Measurements from ENCODE around the gene MAGI2. TPM values are rescaled to one million over a fixed set of nuclear protein-coding genes. Genes with fewer than 3 reads are reported as not detected.
A peak's percentile ranks its signal among the peaks of the same experiment; 100 is the strongest.

Gene MAGI2
- total RNA-seq, 2 donors from 2014 or later = 18.3 to 31.8 TPM

DNA sequence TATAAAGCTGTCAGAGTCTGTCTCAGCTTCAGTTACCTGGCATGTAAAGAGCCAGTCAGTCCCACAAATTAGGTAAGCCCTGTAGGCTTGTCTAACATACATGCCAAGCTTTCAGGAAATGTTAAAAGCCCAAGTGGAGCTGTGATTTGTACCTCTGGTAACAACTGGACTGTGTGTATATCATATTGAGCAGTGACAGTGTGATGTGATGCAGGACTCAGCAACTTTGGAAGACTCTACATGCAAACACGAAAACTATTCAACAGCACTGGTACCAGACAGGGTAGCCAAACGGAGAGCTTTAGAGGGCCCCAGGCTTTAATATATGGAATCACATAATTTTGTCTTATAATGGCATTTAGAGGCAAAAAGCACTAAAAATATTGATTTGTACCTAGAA is 1066.9 kb downstream of the MAGI2 start:
- Histone ChIP-seq H3K4me1 (ENCODE audit: control insufficient read depth in 1 of 2, low read depth in 2 of 2) (peaks cover 0 to 4% of the 10 kb centered on the region in 2 donors), H3K9me3 (no peaks in the 10 kb centered on the region), H3K27me3 (replicated peaks; ENCODE audit: insufficient read depth) (no peaks in the 10 kb centered on the region), H3K4me3 (no peak overlapping the region), H3K27ac (no peak overlapping the region), H3K36me3 (no peaks in the 10 kb centered on the region)
- DNase-seq (ENCODE audit: low spot score) (no peak), ATAC-seq (ENCODE audit: insufficient number of reproducible peaks, low FRiP score, low read depth) (no peak)
- TF ChIP-seq, protein P1, sequence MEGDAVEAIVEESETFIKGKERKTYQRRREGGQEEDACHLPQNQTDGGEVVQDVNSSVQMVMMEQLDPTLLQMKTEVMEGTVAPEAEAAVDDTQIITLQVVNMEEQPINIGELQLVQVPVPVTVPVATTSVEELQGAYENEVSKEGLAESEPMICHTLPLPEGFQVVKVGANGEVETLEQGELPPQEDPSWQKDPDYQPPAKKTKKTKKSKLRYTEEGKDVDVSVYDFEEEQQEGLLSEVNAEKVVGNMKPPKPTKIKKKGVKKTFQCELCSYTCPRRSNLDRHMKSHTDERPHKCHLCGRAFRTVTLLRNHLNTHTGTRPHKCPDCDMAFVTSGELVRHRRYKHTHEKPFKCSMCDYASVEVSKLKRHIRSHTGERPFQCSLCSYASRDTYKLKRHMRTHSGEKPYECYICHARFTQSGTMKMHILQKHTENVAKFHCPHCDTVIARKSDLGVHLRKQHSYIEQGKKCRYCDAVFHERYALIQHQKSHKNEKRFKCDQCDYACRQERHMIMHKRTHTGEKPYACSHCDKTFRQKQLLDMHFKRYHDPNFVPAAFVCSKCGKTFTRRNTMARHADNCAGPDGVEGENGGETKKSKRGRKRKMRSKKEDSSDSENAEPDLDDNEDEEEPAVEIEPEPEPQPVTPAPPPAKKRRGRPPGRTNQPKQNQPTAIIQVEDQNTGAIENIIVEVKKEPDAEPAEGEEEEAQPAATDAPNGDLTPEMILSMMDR (IDR thresholded peaks at IDR 0.05) = no peak

GRCh38 chr7:78383096-78383880 is 1070.2 kb downstream of the MAGI2 start:
- Histone ChIP-seq H3K4me3 (no peak overlapping the region), H3K9me3 (no peaks in the 10 kb centered on the region), H3K4me1 (ENCODE audit: control insufficient read depth in 1 of 2, low read depth in 2 of 2) (peaks cover 3 to 14% of the 10 kb centered on the region in 2 donors), H3K36me3 (no peaks in the 10 kb centered on the region), H3K27ac (no peak overlapping the region), H3K27me3 (replicated peaks; ENCODE audit: insufficient read depth) (no peaks in the 10 kb centered on the region)
- TF ChIP-seq, protein P1 (IDR thresholded peaks at IDR 0.05) = no peak
- no peak for DNase-seq (ENCODE audit: low spot score)
- ATAC-seq (ENCODE audit: insufficient number of reproducible peaks, low FRiP score, low read depth) = no peak

- H3K4me3 ChIP-seq = no peak overlapping the region
- ATAC-seq (ENCODE audit: insufficient number of reproducible peaks, low FRiP score, low read depth) = no peak
Measured at GRCh38 chr7:78379148-78379547, 1074.3 kb downstream of the MAGI2 start.

DNA sequence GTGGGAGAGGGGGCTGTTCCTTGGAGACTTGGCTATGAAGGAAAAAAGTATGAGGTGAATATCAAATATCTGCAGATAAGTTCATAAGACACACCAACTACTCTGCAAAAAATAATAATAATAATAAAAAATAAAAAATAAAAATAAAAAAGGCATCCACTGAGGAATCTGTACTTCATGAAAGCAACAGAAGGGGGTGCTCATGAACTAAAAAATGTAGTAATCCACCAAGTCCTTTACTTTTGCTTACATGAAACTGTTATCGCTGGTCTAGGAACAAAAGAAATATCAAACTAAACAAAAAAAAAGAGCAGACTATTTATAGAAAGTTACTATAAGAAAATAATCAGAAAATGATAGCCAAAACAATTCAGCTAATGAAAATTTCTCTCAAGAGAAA is 1075.9 kb downstream of the MAGI2 start:
- no peak overlapping the region for H3K27ac ChIP-seq
- TF ChIP-seq, protein P1 (IDR thresholded peaks at IDR 0.05) = no peak
- no peaks in the 10 kb centered on the region for H3K36me3 ChIP-seq
- DNase-seq (ENCODE audit: low spot score) (no peak), ATAC-seq (ENCODE audit: insufficient number of reproducible peaks, low FRiP score, low read depth) (no peak)
- H3K4me1 ChIP-seq (ENCODE audit: control insufficient read depth in 1 of 2, low read depth in 2 of 2) = peaks cover 3 to 10% of the 10 kb centered on the region in 2 donors
- H3K27me3 ChIP-seq (replicated peaks; ENCODE audit: insufficient read depth) = no peaks in the 10 kb centered on the region
- no peak overlapping the region for H3K4me3 ChIP-seq
- H3K9me3 ChIP-seq = no peaks in the 10 kb centered on the region

More at GRCh38 chr7:78379148-78379547, 1074.3 kb downstream of the MAGI2 start:
- no peak for DNase-seq (ENCODE audit: low spot score)
- Histone ChIP-seq H3K36me3 (no peaks in the 10 kb centered on the region), H3K9me3 (no peaks in the 10 kb centered on the region), H3K27me3 (replicated peaks; ENCODE audit: insufficient read depth) (no peaks in the 10 kb centered on the region), H3K27ac (peak overlapping the region in 1 of 2 donors; percentile 3), H3K4me1 (ENCODE audit: control insufficient read depth in 1 of 2, low read depth in 2 of 2) (peaks cover 3 to 14% of the 10 kb centered on the region in 2 donors)
- TF ChIP-seq, protein P1 (IDR thresholded peaks at IDR 0.05) = no peak

- TF ChIP-seq, protein P1 (IDR thresholded peaks at IDR 0.05) = no peak
- Histone ChIP-seq H3K27ac (no peak overlapping the region), H3K27me3 (replicated peaks; ENCODE audit: insufficient read depth) (no peaks in the 10 kb centered on the region), H3K9me3 (no peaks in the 10 kb centered on the region), H3K36me3 (no peaks in the 10 kb centered on the region), H3K4me1 (ENCODE audit: control insufficient read depth in 1 of 2, low read depth in 2 of 2) (no peaks in the 10 kb centered on the region), H3K4me3 (no peak overlapping the region)
- DNase-seq (ENCODE audit: low spot score) (no peak), ATAC-seq (ENCODE audit: insufficient number of reproducible peaks, low FRiP score, low read depth) (no peak)
Measured at GRCh38 chr7:78370936-78371335, 1082.5 kb downstream of the MAGI2 start.
